SK-N-SH (cell line): ENCODE results near the gene RHOH.

Experiments used
- CTCF ChIP-seq: fragments of 200-600 bp; sonication (generic); IDR thresholded peaks from 2 replicates; pipeline ENCODE4 v1.6.1; 2017; ENCODE audit warnings: antibody characterized with exemption, mild to moderate bottlenecking, moderate library complexity
- FOXJ3 ChIP-seq: sonication (generic); formaldehyde crosslinking; IDR thresholded peaks from 2 replicates; pipeline ENCODE4 v1.5.1; 2020; ENCODE audit warnings: mild to moderate bottlenecking, missing genetic modification reagents
- GABPA ChIP-seq: IDR thresholded peaks from 2 replicates; pipeline ENCODE4 v1.4.0; 2012; ENCODE audit warnings: low read depth, mild to moderate bottlenecking
- MAX ChIP-seq: IDR thresholded peaks from 2 replicates; pipeline ENCODE4 v1.4.0; 2012; ENCODE audit warnings: low read depth
- NFIC ChIP-seq: IDR thresholded peaks from 2 replicates; pipeline ENCODE4 v1.4.0; 2012; ENCODE audit warnings: borderline replicate concordance
- POLR2AphosphoS5 ChIP-seq: IDR thresholded peaks from 2 replicates; pipeline ENCODE4 v1.6.1; 2012; ENCODE audit warnings: low read depth, low read length
- RAD21 ChIP-seq: IDR thresholded peaks from 2 replicates; pipeline ENCODE4 v1.6.1; 2012; ENCODE audit warnings: mild to moderate bottlenecking, low read length
- RCOR1 ChIP-seq: fragments of 150-350 bp; IDR thresholded peaks from 2 replicates; pipeline ENCODE4 v1.6.1; 2017; ENCODE audit warnings: antibody characterized with exemption, low read length
- REST ChIP-seq: IDR thresholded peaks from 2 replicates; pipeline ENCODE4 v1.6.1; 2012; ENCODE audit warnings: mild to moderate bottlenecking, low read depth, low read length, moderate library complexity
- RFX5 ChIP-seq: IDR thresholded peaks from 2 replicates; pipeline ENCODE4 v1.6.1; 2012; ENCODE audit warnings: mild to moderate bottlenecking, improper control_type of control experiment, low read length
- RXRA ChIP-seq: IDR thresholded peaks from 2 replicates; pipeline ENCODE4 v1.4.0; 2012; ENCODE audit warnings: low read depth, mild to moderate bottlenecking, borderline replicate concordance
- SIN3A ChIP-seq: IDR thresholded peaks from 2 replicates; pipeline ENCODE4 v1.6.1; 2012; ENCODE audit warnings: low read depth, mild to moderate bottlenecking, low read length, moderate library complexity, borderline replicate concordance
- YY1 ChIP-seq: IDR thresholded peaks from 2 replicates; pipeline ENCODE4 v1.4.0; 2012; ENCODE audit warnings: low read depth, mild to moderate bottlenecking

- TF ChIP-seq CTCF (no peak), YY1 (no peak), RXRA (no peak), SIN3A (no peak), RFX5 (no peak), NFIC (no peak), POLR2AphosphoS5 (no peak), FOXJ3 (CRISPR knock-in tag) (no peak), GABPA (no peak), RAD21 (no peak), MAX (no peak), RCOR1 (no peak), REST (no peak)
Measured at GRCh38 chr4:40210776-40211175, 13.9 kb downstream of the RHOH start.
